GM12891 (cell line): ENCODE data around the gene PRSS21.

ENCODE experiments used
- POLR2A ChIP-seq: IDR thresholded peaks from 2 replicates; pipeline ENCODE4 v1.6.1; 2011; ENCODE audit warnings: low read depth, low read length, control low read depth
- TAF1 ChIP-seq: IDR thresholded peaks from 2 replicates; pipeline ENCODE4 v1.6.1; 2011; ENCODE audit warnings: low read depth, low read length, control low read depth

DNA sequence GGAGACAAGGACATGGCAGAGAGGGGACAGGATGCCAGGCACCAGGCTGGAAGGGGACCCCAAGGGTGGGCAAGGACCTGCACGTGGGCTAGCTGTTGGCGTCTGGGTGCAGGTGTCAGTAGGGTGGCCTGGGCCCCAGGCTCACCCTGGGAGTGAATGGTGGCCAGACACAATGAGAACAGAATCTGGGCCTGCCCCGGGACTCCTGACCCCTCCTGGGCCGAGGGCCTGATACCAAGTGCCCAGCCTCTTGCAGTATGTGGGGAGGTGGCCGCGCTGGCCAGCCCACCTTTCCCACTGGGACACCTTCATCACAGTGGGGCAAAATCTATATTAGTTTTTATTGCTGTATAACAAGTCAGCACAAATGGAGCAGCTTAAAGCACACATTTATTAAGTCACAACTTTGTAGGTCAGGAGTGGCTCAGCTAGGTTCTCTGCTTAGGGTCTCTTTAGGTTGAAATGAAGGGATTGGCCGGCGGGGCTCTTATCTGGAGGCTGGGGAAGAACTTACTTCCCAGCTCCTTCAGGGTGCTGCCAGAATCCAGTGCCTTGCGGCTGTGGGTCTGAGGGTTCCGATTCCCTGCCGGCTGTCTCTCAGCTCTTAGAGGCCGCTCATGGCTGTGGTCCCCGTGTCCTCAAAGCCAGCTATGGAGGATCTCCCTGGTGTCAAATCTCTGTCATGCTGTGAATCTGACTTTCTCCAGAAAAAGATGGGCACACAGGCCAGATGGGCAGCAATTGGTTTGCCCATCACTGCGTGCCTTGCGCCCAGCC, 33.3 kb upstream of the PRSS21 start:
- TF ChIP-seq POLR2A (no peak), TAF1 (no peak)
